Right lobe of liver (tissue), 6 donors: Measurements from ENCODE around the gene SLCO2A1. TPM values are rescaled to one million over a fixed set of nuclear protein-coding genes. Genes with fewer than 3 reads are reported as not detected.
"Not testable (repeated sequence)": the region's sequence is repeated elsewhere in the genome, so short reads cannot be mapped to it uniquely, and the experiment has no call there.

Source experiments
- ATAC-seq, 4 donors: fragments of 200-7000 bp; cut with Tn5 transposase; one replicate each; pipeline ENCODE4 v1.9.1; 2020; ENCODE audit warnings: mild to moderate bottlenecking in 4 of 4, moderate library complexity in 4 of 4
- DNase-seq, 3 donors: peaks; one replicate each; pipeline ENCODE4 v3.0.0-alpha.2; 2020
- H3K27ac ChIP-seq, 3 donors: fragments of 200-600 bp; one replicate each; pipeline ENCODE4 v1.8.0; 2022
- H3K27me3 ChIP-seq, 2 donors: fragments of 200-600 bp; one replicate each; pipeline ENCODE4 v1.8.0; 2022
- H3K36me3 ChIP-seq, 4 donors: fragments of 200-600 bp; sonication (generic) in 1 of 4; one replicate each; pipeline versions ENCODE4 v1.5.1 to v1.8.0; 2017 to 2022; ENCODE audit warnings: control low read depth in 1 of 4
- H3K4me1 ChIP-seq, 4 donors: fragments of 200-600 bp; sonication (generic) in 1 of 4; one replicate each; pipeline versions ENCODE4 v1.5.1 to v1.8.0; 2017 to 2022; ENCODE audit warnings: control low read depth in 1 of 4
- H3K4me3 ChIP-seq, 3 donors: fragments of 200-600 bp; one replicate each; pipeline ENCODE4 v1.8.0; 2022
- H3K9me3 ChIP-seq, 4 donors: fragments of 200-600 bp; sonication (generic) in 1 of 4; one replicate each; pipeline versions ENCODE4 v1.5.1 to v1.8.0; 2017 to 2022; ENCODE audit warnings: control low read depth in 1 of 4
- POLR2A ChIP-seq: fragments of 450-650 bp; IDR thresholded peaks from one replicate; pipeline ENCODE4 v1.6.1; 2017; ENCODE audit warnings: antibody characterized with exemption, mild to moderate bottlenecking
- WGBS: methylation state at CpG from one replicate; pipeline ENCODE4 v1.1.6; 2018; ENCODE audit warnings: low coverage, low lambda C conversion rate; ENCODE audit not compliant: insufficient coverage; ENCODE audit errors: missing lambda C conversion rate; 5-methylcytosine and 5-hydroxymethylcytosine counted together
- intact Hi-C, 2 donors: fragments of 100-400 bp; cut with DNase I; formaldehyde crosslinking; loops; one replicate each; pipeline versions ENCODE4 v1.11.2 to v1.14.1; 2022
- total RNA-seq, 6 experiments: library from RNA; depleted of rRNA in 2 of 6; stranded (reverse); fragments of >200 nt in 2 of 6; fragmentation: NEBNext Ultra II Directional in 3 of 6; extraction: Animal tissue kit (Norgen Biotek cat#: 25700) in 3 of 6; gene quantifications; one replicate each; pipeline versions ENCODE4 v1.1.0 to v1.2.4, GENCODE V29; 2016 to 2023
- TF ChIP-seq, protein P1 (sequence below), 4 donors: fragments of 200-600 bp in 3 of 4; fragments of 450-650 bp in 1 of 4; IDR thresholded peaks; one replicate each; pipeline versions ENCODE4 v1.5.1 to v1.8.0; 2016 to 2022; ENCODE audit warnings: antibody characterized with exemption in 4 of 4, mild to moderate bottlenecking in 2 of 4
- donor health status: DM: no; HTN: yes; CAD: no.
- donor health status: DM: no; HTN: no; CAD: no.
- donor health status: DM: no; HTN: no; CAD: no.
- donor health status: DM: no; HTN: yes; CAD: no.
- donor health status: DM: no; HTN: yes; CAD: no.

SLCO2A1 gene
- total RNA-seq, 6 experiments from 2014 or later, result 0.71 to 4.4 (median 1.5) TPM

- Histone ChIP-seq H3K27ac (no peak overlapping the region), H3K36me3 (no peaks in the 10 kb centered on the region), H3K27me3 (no peaks in the 10 kb centered on the region), H3K9me3 (no peaks in the 10 kb centered on the region), H3K4me1 (no peaks in the 10 kb centered on the region), H3K4me3 (no peak overlapping the region)
- TF ChIP-seq, protein P1, sequence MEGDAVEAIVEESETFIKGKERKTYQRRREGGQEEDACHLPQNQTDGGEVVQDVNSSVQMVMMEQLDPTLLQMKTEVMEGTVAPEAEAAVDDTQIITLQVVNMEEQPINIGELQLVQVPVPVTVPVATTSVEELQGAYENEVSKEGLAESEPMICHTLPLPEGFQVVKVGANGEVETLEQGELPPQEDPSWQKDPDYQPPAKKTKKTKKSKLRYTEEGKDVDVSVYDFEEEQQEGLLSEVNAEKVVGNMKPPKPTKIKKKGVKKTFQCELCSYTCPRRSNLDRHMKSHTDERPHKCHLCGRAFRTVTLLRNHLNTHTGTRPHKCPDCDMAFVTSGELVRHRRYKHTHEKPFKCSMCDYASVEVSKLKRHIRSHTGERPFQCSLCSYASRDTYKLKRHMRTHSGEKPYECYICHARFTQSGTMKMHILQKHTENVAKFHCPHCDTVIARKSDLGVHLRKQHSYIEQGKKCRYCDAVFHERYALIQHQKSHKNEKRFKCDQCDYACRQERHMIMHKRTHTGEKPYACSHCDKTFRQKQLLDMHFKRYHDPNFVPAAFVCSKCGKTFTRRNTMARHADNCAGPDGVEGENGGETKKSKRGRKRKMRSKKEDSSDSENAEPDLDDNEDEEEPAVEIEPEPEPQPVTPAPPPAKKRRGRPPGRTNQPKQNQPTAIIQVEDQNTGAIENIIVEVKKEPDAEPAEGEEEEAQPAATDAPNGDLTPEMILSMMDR (IDR thresholded peaks at IDR 0.05), result no peak
- no peak for TF ChIP-seq POLR2A
- peak in 1 of 3 donors; percentile 31 for DNase-seq
- ATAC-seq, result no peak
- intact Hi-C loops, result no loop called here
- WGBS, result 57% methylated on average over 3 of the region's 10 CpGs
Measured at GRCh38 chr3:134074001-134074789, 44.5 kb upstream of the SLCO2A1 start.

DNA sequence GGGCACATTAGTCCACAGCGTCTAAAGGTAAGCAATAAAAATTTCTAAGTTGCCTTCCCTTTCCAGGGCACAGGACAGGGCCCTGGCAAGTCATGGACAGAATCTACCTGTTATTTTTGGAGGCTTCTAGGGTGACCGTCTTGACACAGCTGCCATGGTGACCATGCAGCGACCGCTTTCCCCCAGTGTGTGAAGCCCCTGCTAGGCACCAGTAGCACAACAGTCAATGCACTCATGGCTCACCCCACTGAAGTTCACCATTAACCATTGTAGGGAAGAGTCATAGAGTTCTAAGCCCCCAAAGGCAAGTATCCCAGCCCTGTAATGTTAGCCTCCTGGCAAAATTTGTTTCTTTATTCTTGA, 43.8 kb upstream of the SLCO2A1 start:
- Histone ChIP-seq H3K4me1 (no peaks in the 10 kb centered on the region), H3K27me3 (no peaks in the 10 kb centered on the region), H3K36me3 (no peaks in the 10 kb centered on the region), H3K9me3 (no peaks in the 10 kb centered on the region), H3K27ac (no peak overlapping the region), H3K4me3 (no peak overlapping the region)
- DNase-seq (peak in 1 of 3 donors; percentile 9), ATAC-seq (no peak)
- intact Hi-C loops, result no loop called here
- TF ChIP-seq POLR2A, result no peak
- TF ChIP-seq, protein P1 (IDR thresholded peaks at IDR 0.05), result no peak
- no CpG with 5 or more reads among the region's 4 CpGs for WGBS

DNA sequence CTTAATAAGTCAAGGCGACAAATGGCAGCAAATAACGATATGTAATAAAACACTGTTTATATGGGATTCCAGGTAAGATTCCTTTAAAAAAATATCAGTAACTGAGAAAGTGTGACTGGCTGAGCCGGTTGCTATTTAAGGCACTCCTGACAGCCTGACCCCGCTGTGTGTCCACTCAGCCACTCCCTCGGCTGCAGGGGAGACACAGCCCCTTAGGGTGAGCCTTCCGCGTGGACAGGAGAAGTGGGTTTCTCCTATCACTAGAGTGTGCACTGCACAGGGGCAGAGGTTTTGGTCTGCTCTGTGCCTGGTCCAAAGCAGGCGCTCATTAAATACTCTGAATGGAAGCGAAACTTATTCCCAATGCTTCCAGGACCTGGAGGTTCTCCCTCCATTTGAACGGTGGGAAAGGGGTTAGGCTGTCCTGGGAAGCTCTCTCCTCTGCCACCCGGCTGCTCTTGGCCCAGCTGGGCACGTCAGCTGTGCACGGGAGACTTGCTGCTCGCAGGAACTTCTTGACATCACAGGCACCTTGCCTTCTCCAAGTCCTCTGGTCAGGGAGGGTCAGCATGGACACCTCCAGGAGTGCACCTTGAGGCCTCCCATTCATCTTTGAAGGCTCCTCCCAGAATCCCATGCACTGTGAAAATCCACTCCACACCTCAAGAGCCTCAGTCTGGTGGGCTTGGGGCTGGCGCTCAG, 43.3 kb upstream of the SLCO2A1 start:
- intact Hi-C loops, result no loop called here
- Histone ChIP-seq H3K36me3 (no peaks in the 10 kb centered on the region), H3K27me3 (no peaks in the 10 kb centered on the region), H3K9me3 (no peaks in the 10 kb centered on the region), H3K27ac (no peak overlapping the region), H3K4me3 (no peak overlapping the region), H3K4me1 (no peaks in the 10 kb centered on the region)
- DNase-seq, result peak in 1 of 3 donors; percentile 33
- 86% methylated on average over 8 of the region's 15 CpGs for WGBS
- no peak for ATAC-seq
- TF ChIP-seq, protein P1 (IDR thresholded peaks at IDR 0.05), result no peak
- no peak for TF ChIP-seq POLR2A

GRCh38 chr3:134070281-134070680, 40.6 kb upstream of the SLCO2A1 start:
- DNase-seq, result peak in 1 of 3 donors; percentile 21
- intact Hi-C loops, ATAC-seq, H3K36me3 ChIP-seq, H3K27me3 ChIP-seq, H3K4me3 ChIP-seq, H3K4me1 ChIP-seq, H3K9me3 ChIP-seq, H3K27ac ChIP-seq: not testable (repeated sequence)
- no CpG with 5 or more reads among the region's 25 CpGs for WGBS

GRCh38 chr3:134068429-134068828, 38.7 kb upstream of the SLCO2A1 start:
- H3K9me3 ChIP-seq, result no peaks in the 10 kb centered on the region
- intact Hi-C loops, result no loop called here
- H3K4me1 ChIP-seq, result no peaks in the 10 kb centered on the region
- no peak overlapping the region for H3K4me3 ChIP-seq
- no peaks in the 10 kb centered on the region for H3K36me3 ChIP-seq
- 88% methylated on average over 7 of the region's 7 CpGs for WGBS
- no peak for TF ChIP-seq POLR2A
- TF ChIP-seq, protein P1 (IDR thresholded peaks at IDR 0.05), result no peak
- ATAC-seq (no peak), DNase-seq (peak in 1 of 3 donors; percentile 23)
- H3K27ac ChIP-seq, result no peak overlapping the region
- H3K27me3 ChIP-seq, result no peaks in the 10 kb centered on the region
